T-helper 1 cell treated with Interleukin-12 subunit alpha and Interleukin-12 subunit beta and Interleukin-4 antibody, amounts not matched to agents 30 ng/mL and 1 ng/mL, for 36 hours (primary cell): ENCODE measurements around the gene SLC4A1. TPM values are rescaled to one million over a fixed set of nuclear protein-coding genes. Genes with fewer than 3 reads are reported as not detected.

Source experiments
- intact Hi-C: fragments of 100-400 bp; cut with micrococcal nuclease; formaldehyde crosslinking; loops from one replicate; pipeline ENCODE4 v1.15.1; 2024
- total RNA-seq: library from RNA; stranded (reverse); gene quantifications from 2 replicates; pipeline ENCODE4 v1.2.3, GENCODE V29; 2022

Gene SLC4A1
- total RNA-seq: not detected in 2 replicates

DNA sequence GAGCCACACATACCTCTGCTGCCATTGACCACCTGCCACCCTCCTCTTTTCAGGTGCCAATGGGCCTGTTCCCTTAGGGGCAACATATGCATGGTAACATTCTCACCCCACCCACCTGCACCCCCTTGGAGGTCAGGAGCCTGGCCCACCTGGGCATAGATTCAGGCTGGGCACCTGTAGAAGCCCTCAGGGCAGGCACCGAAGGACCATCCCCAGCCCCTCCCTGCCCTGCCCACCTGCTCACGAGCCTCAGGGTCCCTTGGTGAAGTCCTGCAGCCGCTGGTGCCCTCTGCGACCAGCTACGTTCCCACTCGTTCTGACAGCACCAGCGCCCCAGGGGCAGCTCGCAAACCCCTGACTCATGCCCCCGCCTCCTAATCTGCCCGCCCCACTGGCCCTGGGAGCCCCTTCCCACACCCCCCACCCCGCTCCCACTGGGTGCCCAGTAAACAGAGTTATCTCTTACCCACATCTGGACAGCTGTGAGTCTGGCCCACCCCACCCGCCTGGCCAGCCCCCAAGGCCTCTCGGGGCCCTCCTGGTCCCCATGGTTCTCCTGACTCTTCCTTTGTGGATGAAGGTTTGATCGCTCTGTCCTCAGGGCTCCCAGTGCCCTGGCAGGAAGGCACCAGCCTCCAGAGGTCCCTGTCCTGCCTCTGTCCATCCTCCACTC is at the start of gene SLC4A1:
SLC4A1 (minus strand) TSS at position 318 of the 673 bp plus-strand sequence. CDS start 5,269 bp downstream, outside the sequence.
- intact Hi-C loops: no loop called here

DNA sequence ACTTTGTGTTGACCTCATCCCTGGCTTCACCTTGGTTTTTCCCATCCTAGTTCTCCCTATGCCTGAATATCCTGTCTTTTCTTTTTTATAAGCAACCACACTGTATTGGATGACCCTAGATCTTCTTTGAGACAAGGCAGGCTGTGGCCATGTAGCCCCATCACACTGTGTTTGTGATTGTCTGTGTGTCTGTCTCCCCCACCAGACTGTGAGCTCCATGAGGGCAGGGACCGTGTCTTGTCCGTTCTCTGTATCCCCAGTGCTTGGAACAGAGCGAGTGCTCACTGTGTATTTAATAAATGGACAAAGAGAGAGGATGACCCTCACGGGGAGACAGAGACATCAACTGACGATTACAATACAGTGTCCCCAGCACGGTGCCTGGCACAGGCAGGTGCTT is 49.6 kb upstream of the SLC4A1 start:
- intact Hi-C loops: no loop called here

DNA sequence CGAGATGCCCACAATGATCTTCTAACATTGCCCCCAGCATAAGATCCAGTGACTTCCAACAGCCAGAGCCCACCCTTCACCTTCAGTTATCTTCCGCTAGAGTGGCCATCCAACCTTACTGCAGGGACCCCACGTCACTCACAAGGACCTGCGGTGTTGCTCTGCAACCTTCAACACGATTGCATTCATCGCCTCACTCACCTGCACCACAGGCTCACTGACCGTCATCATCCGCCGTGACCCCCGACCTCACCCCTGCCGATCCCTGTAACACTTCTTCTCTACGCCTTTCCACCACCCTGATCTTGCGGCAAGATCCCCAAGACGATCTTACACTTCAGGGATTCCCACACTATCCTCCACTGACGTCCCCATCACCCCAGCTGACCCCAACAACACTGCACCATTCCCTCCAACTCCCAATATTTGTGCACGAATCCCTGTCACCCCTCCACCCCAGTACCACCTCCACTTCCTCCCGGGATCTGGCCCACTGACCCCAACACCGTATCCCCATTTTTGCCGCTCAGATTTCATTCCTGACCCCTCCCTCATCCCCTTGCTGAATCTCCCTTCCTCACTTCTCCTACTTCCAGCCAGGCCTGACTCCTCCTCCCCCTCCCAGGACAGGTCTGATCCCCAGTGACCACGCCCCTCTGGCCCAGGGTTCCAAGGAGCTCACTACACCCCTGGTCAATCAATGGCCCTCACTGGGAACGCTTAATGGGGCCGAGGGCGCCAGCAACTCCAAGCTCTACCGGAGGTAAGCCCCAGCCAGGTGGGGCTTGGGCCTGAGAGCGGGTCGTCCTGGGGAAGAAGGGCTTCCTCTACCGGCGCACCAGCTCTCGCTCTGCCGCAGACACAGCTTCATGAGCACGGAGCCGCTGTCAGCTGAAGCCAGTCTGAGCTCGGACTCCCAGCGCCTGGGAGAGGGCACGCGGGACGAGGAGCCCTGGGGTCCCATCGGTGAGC is 48.1 kb upstream of the SLC4A1 start:
- intact Hi-C loops: loop anchor here (2.0 kb wide), 1 partner anchor 29 kb away; the partner anchor contains the start of gene GRN

DNA sequence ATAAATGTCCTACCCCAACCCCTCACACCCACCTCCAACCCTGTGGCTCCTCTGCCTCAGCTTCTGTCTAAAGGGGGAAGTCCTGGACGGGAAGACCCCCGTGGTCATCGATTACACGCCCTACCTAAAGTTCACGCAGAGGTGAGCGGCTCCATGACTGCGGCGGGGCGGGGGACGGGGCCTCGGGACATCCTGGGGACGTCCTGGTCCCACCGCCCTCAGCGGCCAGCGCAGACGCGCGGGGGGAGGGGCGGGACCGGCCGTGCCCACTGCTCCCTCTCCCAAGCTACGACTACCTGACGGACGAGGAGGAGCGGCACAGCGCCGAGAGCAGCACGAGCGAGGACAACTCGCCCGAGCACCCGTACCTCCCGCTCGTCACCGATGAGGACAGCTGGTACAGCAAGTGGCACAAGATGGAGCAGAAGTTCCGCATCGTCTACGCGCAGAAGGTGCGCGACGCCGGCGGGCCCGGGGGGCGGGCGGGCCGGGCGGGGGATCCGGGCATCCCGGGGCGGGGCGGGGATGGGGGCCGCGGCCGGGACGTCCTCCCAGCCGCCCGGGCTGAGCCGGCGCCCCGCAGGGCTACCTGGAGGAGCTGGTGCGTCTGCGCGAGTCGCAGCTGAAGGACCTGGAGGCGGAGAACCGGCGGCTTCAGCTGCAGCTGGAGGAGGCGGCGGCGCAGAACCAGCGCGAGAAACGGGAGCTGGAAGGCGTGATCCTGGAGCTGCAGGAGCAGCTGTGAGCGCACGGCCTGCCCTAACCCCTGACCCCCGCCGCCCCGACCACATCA is 47.1 kb upstream of the SLC4A1 start:
- intact Hi-C loops: loop anchor here (2.0 kb wide), 1 partner anchor 30 kb away; the partner anchor contains the start of gene GRN

DNA sequence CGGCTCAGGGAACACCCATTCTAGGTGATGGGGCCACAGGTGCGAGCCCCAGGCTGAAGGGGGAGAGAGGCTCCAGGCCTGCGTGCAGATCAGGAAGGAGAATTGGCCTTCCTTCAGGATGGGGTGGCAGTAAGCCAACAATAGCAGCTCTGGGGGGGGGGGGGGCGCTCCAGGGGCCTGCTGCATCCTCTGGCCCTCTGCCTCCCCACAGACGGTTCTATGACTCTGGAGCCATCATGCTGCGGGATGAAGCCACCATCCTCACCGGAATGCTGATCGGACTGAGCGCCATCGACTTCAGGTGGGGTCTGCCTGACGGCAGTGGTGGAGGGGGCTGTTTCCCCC is 46.6 kb upstream of the SLC4A1 start:
- intact Hi-C loops: loop anchor here (2.0 kb wide), 1 partner anchor 30 kb away; the partner anchor contains the start of gene GRN

DNA sequence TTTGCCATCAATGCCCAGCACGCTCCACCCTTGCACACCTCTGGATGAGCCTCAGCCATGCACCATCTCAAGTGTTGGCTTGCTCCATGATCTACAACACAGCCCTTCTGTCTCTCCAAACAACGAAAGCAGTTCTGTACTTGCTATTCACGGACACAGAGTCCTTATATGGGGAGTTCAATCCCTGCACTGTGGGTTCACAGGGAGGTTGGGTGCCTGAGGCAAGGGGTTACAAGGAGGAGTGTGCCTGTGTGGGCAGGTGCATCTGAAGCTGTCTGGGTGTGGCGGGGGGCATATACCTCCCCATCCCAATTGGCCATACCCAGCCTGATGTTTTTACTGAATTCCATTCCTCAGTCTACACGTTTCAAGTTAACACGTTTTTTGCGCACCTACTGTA is 46.1 kb upstream of the SLC4A1 start:
- intact Hi-C loops: loop anchor here (2.0 kb wide), 1 partner anchor 31 kb away; the partner anchor contains the start of gene GRN

DNA sequence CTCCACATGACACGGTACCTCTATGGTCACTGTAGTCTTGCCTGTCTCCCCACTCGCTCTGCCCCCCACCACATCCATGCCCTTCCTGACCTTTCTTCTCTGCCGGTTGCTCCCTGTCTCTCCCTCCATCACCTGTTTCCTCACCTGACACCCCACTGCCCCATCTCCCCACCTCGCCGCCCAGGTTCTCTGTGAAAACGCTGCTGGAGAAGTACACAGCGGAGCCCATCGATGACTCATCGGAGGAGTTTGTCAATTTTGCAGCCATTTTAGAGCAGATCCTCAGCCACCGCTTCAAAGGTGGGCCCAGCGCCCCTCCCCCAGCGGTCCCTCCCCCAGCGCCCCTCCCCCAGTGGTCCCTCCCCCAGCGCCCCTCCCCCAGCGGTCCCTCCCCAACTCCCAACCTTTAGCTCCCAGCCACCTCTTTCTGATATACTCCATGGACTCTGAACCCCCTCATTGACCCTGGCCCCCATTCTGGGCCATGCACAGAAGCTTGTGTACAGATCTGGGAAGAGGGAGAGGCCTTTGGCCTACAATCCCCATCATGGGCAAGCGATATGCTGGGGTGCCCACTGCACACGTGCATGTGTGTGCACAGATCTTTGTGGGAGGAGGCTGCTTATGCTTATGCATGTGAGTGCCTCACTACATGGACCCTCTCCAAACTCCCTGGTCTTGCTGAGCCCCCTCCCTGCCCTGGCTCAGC is 44.6 kb upstream of the SLC4A1 start:
- intact Hi-C loops: no loop called here

DNA sequence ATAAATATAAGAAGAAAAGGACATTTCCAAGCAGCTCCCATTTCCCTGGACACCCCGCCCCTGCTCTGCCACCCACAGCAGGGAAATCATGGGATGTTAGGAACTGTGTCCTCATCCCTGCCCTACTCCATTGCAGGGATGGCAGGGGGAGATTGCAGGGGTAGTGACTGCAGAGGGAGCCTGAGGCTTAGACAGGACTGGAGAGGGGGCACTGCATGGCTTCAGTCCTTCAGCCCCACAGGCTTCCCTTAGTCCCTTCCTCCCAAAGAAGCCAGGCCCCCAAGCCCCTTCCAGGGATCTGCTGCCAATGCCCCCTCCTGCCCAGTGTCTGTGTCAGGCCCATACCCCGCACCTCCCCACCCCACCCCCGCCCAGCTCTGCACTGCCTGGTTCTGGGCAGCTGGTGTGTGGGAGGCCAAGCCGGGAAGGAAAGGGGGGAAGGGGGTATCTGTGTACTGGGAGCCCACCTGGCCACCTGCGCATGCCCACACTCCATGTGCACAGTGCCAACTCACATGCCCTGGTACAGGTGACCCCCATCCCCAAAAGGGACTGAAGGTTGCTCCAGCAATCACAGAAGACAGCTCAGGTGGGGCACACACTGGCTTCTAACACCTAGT is 43.7 kb upstream of the SLC4A1 start:
- intact Hi-C loops: no loop called here

DNA sequence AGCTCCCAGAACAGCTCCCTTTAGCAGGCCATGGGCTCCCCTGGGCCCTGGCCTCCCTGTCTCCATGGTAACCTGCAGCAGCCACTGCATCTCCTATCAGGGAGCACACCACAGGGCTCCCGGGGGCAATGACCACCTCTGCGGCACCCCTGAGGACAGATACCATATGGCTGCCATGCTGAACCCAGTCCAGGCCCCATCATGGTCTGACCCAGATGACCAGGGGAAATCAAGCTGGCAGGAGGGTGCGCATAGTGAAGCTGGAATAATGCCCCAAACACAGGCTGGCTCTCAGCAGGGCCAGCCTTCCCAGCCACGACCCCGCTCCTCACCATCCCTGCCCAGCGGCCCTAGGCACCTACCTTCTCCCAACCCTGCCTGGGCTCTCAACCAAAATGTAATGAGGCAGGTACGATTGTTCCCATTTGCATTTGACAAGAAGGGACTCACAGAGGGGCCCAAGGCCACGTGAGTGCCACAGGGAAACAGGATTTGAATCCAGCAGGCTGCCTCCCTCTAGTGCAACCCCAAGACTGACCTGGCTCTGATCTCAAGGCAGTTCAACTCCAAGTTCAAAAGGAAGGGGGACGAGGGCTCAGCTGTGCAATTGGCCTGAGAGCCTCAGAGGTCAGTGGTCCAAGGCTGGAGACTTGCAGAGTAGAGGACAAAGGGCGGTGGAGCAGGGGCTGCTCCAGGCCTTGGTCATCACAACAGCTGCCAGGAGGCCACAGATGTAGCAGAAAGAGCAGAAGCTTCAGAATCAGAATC is 42.9 kb upstream of the SLC4A1 start:
- intact Hi-C loops: no loop called here

DNA sequence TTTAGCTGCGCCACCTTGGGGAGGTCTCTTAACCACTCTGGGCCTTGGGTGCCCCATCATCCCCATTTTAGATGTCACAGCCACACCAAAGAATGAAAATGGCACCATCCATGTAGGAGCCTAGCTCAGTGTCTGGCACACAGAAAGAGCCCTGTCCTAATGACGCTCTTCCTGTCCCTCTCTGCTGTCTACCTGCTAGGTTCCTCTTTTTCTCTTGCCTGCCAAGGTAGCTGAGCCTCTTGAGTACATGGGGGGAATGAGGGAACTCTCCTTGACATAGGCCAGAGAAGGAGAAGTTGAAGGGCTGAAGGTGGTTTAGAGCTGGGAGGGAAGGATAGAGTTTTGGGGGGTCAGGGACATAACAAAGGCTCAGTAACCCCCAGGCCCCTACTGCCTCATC is 42.3 kb upstream of the SLC4A1 start:
- intact Hi-C loops: no loop called here

DNA sequence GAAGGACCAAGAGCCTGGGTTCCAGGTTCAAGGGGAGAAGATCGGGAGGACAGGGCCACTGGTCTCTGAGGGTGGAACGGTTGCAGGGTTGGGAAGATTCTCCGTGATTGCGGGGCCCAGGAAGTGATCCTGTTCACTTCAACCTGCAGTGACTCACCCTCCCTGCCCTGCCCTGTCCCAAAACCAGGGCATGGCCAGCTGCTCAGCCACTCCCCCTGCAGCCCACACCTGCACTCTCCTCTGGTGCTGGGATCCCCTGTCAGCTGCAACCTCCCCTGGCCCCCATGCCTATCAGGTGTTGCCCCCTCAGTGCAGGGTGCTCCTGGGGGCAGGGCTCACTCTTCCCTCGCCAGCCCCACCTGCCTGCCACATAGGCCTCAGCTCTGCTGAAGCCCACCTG is 41.5 kb upstream of the SLC4A1 start:
- intact Hi-C loops: no loop called here

DNA sequence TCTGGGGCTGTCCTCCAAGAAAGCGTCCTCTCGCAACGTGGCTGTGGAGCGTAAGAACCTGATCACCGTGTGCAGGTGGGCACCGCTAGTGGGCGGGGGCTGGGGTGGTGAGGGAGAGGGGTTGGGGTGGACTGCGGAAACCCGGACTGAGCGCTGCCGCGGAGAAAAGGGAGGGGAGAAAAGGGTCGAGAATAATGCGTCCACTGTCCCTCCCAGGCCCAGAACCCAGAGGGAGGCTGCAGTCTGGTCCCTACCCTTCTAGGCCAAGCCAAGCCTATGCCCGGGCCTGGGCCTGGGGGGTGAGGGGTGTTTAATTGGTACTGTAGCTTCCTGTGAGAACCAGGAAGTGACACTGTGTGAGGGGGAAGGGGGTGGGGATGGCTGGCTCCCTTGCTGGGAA is 40.9 kb upstream of the SLC4A1 start:
- intact Hi-C loops: loop anchor here (1.0 kb wide), 2 partner anchors 15 to 88 kb away; partner anchors contain the start of gene SLC25A39

DNA sequence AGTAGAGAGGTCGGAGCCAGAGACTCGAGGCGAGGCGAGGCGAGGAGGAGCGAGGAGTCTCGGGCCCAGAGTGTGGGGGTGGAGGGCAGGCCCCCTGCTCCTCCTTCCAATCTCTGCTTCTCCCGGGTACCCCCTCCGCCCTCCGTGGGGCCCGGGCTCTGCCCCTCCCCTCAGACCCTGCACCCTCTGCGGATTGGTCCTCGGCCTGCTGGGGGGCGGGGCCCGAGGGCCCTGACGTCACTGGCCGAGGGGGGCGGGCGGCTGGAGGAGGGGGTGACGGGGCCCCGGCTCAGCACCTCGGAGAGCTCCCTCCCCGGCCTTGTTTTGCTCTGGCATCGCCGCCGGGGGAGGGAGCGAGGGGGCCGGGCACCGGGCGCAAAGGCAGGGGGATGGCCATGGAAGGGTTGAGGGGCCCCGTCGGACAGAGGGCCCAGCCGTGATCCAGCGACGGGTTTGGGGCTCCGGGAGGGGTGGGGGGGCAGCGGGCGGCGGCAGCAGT is 40.4 kb upstream of the SLC4A1 start, which contains the start of gene RUNDC3A:
RUNDC3A (plus strand) TSS at position 282 of the 499 bp plus-strand sequence. CDS start 232 bp downstream, outside the sequence.
- intact Hi-C loops: loop anchor here (1.0 kb wide), 2 partner anchors 16 to 87 kb away; partner anchors contain the start of gene SLC25A39

DNA sequence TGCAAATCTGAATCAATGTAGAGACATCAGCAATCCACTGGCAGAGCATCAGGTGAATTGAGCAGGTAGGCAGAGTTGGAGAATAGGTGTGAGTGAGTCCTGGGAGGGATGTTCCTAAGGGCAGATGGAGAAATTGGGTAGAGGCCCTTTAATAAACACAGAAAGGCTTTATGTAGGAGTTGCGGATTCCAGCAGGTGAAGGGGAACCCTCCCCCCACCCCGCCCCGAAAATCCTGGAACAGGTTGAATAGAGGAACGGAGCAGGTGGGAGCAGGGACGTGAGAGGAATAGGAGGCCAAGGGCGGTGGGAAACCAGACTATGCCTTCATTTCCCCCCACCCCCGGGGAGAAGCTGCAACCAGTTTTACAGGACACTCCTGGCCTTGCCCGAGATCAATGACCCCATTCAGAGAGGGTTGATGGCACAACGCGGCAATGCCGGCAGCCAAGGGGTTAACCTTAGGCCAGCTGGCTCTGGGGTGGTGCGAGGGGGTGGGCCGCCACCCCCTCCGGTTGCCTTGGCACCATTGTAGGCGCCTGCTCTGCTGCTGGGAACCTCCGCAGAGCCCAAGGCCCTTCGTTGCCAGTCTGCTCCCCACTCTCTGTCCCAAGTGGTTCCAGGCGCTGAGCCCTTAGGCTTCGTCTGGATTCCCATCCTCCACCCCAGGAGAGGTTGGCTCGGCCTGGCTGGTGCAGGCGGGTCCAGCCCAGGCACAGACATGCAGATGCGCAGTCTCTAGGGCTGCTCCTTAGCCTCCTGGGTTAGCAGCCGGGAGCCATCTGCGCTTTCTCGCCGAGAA is 39.7 kb upstream of the SLC4A1 start:
- intact Hi-C loops: loop anchor here (1.0 kb wide), 2 partner anchors 17 to 86 kb away; partner anchors contain the start of gene SLC25A39

DNA sequence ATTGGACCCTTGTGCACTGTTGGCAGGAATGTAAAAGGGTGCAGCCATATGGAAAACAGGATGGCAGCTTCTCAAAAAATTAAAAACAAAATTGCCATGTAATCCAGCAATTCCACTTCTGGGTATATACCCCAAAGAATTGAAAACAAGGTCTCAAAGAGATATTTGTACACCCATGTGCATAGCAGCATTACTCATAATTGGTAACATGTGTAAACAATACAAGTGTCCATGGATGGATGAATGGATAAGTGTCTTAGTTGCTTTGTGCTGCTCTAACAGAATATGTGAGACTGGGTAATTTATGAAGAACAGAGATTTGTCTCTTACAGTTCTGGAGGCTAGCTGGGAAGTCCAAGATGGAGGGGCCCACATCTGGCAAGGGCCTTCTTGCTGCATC is 36.7 kb upstream of the SLC4A1 start:
- intact Hi-C loops: no loop called here

DNA sequence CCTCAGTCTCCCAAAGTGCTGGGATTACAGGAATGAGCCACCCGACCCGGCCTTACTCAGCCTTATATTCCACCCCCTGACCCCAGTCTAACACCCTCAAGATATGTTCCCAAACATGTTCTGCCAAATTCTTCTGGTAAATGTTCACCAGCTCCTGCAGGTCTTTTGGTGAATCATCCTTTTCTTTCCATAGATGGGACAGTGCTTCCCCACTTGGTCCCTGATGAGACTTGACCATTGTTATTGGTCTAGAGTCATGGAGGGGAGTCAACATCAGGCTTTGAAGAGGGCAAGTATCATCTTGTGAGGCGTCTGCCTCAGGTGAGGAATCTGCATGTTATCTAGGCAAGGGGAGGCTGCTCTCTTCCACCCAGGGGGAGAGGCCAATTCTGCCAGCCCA is 30.0 kb upstream of the SLC4A1 start:
- intact Hi-C loops: no loop called here

DNA sequence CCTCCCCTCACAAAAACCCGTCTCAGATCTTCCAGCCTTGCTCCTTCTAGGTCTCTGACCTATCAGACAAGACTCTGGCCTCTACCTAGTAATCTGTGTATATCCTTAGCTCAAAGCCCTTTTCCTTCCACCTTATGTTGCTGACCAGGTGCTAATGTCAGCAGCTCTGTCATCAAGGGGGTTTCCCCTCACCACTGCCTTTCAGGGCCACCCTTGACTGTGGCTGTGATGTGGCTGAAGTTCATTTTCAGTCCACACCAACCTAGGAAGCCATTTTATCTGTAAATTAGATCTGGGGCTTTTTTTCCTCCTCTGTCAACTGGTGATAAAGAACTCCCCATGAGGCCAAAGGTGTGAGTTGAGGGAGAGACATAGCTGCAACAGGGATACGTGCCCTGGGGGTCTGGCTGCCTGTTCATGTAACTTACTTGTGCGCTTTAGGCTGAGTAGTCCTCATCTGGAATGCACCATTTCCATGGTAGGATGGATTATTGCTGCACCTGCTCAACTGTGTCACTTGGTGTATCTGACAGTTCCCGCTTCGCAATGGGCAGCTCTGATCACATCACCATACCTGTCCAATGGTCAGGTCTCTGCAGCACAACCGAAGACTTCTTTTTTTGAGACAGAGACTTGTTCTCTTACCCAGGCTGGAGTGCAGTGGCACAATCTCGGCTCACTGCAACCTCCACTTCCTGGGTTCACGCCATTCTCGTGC is 25.7 kb upstream of the SLC4A1 start:
- intact Hi-C loops: no loop called here
